Upper lobe of left lung (tissue), 4 donors: ENCODE results near the gene EXT2.

Source experiments
- CTCF ChIP-seq, 6 experiments: fragments of 450-650 bp in 4 of 6; fragments of 200-600 bp in 2 of 6; sonication (generic) in 2 of 6; IDR thresholded peaks; one replicate each; pipeline ENCODE4 v1.5.1; 2016 to 2019; ENCODE audit warnings: antibody characterized with exemption in 6 of 6
- EP300 ChIP-seq, 4 donors: sonication (generic); formaldehyde crosslinking; IDR thresholded peaks; one replicate each; pipeline ENCODE4 v1.5.1; 2017; ENCODE audit warnings: antibody characterized with exemption in 4 of 4, control low read depth in 2 of 4

- TF ChIP-seq EP300 (IDR thresholded peaks at IDR 0.05) (no peak), CTCF (IDR thresholded peaks at IDR 0.05) (no peak)
Measured at GRCh38 chr11:44205352-44205751, 109.9 kb downstream of the EXT2 start.
